GM21576 (cell line): Measurements from ENCODE around the gene KRTAP4-6.
"Not testable (repeated sequence)": the region's sequence is repeated elsewhere in the genome, so short reads cannot be mapped to it uniquely, and the experiment has no call there.

Source experiments
- ATAC-seq: cut with Tn5 transposase; IDR thresholded peaks from one replicate; pipeline ENCODE4 v1.9.1; 2021; ENCODE audit warnings: mild to moderate bottlenecking, moderate library complexity; ENCODE audit not compliant: unreplicated experiment

KRTAP4-6 gene

GRCh38 chr17:41147531-41148204, 7.3 kb upstream of the KRTAP4-6 start:
- ATAC-seq = no peak

GRCh38 chr17:41145261-41145660, 4.9 kb upstream of the KRTAP4-6 start:
- no peak for ATAC-seq

- ATAC-seq = no peak
Observed at GRCh38 chr17:41144846-41145245, 4.5 kb upstream of the KRTAP4-6 start.

- ATAC-seq = no peak
Observed at GRCh38 chr17:41141361-41141760, 1.0 kb upstream of the KRTAP4-6 start.

- not testable (repeated sequence) for ATAC-seq
Observed at GRCh38 chr17:41139865-41140264, 479 bp downstream of the KRTAP4-6 start.

- no peak for ATAC-seq
Observed at GRCh38 chr17:41133880-41134735, 6.2 kb downstream of the KRTAP4-6 start.

- ATAC-seq = no peak
Observed at GRCh38 chr17:41131979-41132378, 8.4 kb downstream of the KRTAP4-6 start.

- no peak for ATAC-seq
Observed at GRCh38 chr17:41127371-41127770, 13.0 kb downstream of the KRTAP4-6 start.

GRCh38 chr17:41126412-41126811, 13.9 kb downstream of the KRTAP4-6 start:
- no peak for ATAC-seq

GRCh38 chr17:41125064-41125463, 15.3 kb downstream of the KRTAP4-6 start:
- no peak for ATAC-seq

- not testable (repeated sequence) for ATAC-seq
Observed at GRCh38 chr17:41123991-41124371, 16.4 kb downstream of the KRTAP4-6 start, which contains the start of gene KRTAP4-12. Gene KRTAP4-12 (minus strand): TSS chr17:41124182. CDS start chr17:41124122, 60 bp downstream.

GRCh38 chr17:41123292-41123990, 16.9 kb downstream of the KRTAP4-6 start:
- ATAC-seq = not testable (repeated sequence)

GRCh38 chr17:41121742-41122141, 18.6 kb downstream of the KRTAP4-6 start:
- ATAC-seq = no peak

- not testable (repeated sequence) for ATAC-seq
Observed at GRCh38 chr17:41119696-41120690, 20.4 kb downstream of the KRTAP4-6 start.

- ATAC-seq = no peak
Observed at GRCh38 chr17:41118721-41119120, 21.6 kb downstream of the KRTAP4-6 start.

- not testable (repeated sequence) for ATAC-seq
Observed at GRCh38 chr17:41117846-41118386, 22.4 kb downstream of the KRTAP4-6 start, which contains the start of gene KRTAP4-11. Gene KRTAP4-11 (minus strand): TSS chr17:41118373. CDS start chr17:41118315, 58 bp downstream.

- no peak for ATAC-seq
Observed at GRCh38 chr17:41116297-41116696, 24.0 kb downstream of the KRTAP4-6 start.

GRCh38 chr17:41111151-41111885, 29.0 kb downstream of the KRTAP4-6 start:
- ATAC-seq = no peak
